Measurements from ENCODE around the gene TMC6.

DNA sequence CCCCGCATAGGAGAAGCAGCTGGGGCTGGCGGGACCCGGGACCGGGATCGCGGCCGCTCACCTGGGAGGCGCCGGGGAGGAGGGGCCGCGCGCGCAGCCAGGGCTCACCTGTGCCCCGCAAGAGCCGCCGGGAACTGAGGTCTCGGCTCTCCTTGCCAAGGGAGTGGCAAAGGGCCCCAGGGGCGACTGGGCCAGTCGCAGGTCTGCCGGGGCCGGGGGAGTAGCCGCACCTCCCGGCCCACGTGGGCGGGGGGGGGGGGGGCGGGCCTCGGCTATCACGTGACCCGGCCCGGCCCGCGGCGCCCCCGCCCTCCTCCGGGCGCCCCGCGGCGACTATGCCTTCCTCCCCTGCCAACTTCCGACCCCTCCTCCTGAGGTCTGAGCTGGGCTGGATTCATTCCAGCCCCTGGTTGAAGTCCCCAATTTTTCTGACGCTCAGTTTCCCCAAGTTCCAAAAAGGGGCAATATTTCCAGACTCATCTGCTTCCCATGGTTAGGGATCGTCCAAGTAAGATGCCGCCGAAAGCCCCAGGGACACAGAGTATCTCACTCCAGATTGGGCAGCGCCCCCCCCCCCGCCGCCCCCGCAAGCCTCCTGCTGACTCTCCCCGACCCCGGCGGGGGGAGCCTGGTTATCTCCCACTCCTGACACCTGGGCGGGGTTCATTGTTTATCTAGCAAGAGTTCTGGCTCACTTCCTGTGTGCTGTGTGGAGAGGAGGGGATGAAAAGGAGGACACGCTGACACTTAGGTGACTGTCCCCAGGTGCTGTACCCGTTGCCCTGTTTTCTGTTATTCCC, at the start of gene TMC6:
- peak; percentile 15 for TF ChIP-seq POLR2AphosphoS5 (IDR thresholded peaks at IDR 0.05)
- TF ChIP-seq, protein P1, sequence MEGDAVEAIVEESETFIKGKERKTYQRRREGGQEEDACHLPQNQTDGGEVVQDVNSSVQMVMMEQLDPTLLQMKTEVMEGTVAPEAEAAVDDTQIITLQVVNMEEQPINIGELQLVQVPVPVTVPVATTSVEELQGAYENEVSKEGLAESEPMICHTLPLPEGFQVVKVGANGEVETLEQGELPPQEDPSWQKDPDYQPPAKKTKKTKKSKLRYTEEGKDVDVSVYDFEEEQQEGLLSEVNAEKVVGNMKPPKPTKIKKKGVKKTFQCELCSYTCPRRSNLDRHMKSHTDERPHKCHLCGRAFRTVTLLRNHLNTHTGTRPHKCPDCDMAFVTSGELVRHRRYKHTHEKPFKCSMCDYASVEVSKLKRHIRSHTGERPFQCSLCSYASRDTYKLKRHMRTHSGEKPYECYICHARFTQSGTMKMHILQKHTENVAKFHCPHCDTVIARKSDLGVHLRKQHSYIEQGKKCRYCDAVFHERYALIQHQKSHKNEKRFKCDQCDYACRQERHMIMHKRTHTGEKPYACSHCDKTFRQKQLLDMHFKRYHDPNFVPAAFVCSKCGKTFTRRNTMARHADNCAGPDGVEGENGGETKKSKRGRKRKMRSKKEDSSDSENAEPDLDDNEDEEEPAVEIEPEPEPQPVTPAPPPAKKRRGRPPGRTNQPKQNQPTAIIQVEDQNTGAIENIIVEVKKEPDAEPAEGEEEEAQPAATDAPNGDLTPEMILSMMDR (IDR thresholded peaks at IDR 0.05), result no peak
